ENCODE measurements around the gene TRIM67. TPM values are rescaled to one million over a fixed set of nuclear protein-coding genes. Genes with fewer than 3 reads are reported as not detected.

Gene TRIM67
- total and polyA plus RNA-seq, 2 of the 4 experiments (the other 2 are of a cell fraction): not detected

DNA sequence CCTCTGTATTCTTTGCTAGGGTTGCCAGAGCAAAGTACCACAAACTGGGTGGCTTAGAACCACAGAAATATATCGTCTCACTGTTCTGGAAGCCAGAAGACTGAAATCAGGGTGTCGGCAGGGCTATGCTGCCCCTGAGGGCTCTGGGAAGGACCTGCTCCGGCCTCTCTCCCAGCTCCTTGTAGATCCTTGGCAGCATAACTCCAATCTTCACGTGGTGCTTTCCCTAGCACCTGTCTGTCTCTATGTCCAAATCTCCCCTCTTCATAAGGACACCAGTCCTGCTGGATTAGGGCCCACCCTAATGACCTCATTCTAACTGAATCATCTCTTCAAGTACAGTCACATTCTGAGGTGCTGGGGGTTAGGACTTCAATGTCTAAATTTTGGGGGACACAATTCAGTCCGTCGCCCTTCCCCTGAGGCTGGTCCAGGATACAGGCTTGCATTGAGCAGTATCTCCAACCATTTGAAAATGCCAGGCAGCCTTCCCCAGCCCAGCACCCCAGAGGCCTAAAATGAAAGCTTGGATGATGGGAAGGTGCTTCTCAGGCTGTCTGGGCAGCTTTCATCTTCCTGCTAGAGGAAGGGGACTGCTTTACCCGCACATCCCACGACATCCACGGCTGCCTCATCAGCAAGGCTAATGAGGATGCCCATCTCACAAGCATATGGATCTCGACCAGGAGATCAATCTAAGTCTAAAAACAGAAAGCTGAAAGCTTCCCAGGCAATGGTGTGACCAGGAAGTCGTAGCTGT is 24.7 kb downstream of the TRIM67 start:
- ChIA-PET POLR2A (ENCODE audit: unreplicated experiment) (no interaction called here), CTCF (no interaction called here)
- no peak overlapping the region for H3K18ac ChIP-seq (ENCODE audit: low read depth, low read length)
- H2BK120ac ChIP-seq (ENCODE audit: low read depth, low read length): no peak overlapping the region
- TF ChIP-seq MXI1 (IDR thresholded peaks at IDR 0.05; ENCODE audit: borderline replicate concordance, low read depth, low read length) (no peak), CEBPB (IDR thresholded peaks at IDR 0.05; ENCODE audit: low read depth, low read length) (no peak), POLR2A (IDR thresholded peaks at IDR 0.05; ENCODE audit: low read depth, low read length) (no peak), RAD21 (IDR thresholded peaks at IDR 0.05; ENCODE audit: low read length) (no peak), SMC3 (IDR thresholded peaks at IDR 0.05; ENCODE audit: low read depth, low read length) (no peak), BHLHE40 (IDR thresholded peaks at IDR 0.05; ENCODE audit: low read depth, low read length) (no peak)
- TF ChIP-seq, protein P1, sequence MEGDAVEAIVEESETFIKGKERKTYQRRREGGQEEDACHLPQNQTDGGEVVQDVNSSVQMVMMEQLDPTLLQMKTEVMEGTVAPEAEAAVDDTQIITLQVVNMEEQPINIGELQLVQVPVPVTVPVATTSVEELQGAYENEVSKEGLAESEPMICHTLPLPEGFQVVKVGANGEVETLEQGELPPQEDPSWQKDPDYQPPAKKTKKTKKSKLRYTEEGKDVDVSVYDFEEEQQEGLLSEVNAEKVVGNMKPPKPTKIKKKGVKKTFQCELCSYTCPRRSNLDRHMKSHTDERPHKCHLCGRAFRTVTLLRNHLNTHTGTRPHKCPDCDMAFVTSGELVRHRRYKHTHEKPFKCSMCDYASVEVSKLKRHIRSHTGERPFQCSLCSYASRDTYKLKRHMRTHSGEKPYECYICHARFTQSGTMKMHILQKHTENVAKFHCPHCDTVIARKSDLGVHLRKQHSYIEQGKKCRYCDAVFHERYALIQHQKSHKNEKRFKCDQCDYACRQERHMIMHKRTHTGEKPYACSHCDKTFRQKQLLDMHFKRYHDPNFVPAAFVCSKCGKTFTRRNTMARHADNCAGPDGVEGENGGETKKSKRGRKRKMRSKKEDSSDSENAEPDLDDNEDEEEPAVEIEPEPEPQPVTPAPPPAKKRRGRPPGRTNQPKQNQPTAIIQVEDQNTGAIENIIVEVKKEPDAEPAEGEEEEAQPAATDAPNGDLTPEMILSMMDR (conservative IDR thresholded peaks at IDR 0.05; ENCODE audit: low read depth, low read length): no peak
- TF ChIP-seq, protein P2, sequence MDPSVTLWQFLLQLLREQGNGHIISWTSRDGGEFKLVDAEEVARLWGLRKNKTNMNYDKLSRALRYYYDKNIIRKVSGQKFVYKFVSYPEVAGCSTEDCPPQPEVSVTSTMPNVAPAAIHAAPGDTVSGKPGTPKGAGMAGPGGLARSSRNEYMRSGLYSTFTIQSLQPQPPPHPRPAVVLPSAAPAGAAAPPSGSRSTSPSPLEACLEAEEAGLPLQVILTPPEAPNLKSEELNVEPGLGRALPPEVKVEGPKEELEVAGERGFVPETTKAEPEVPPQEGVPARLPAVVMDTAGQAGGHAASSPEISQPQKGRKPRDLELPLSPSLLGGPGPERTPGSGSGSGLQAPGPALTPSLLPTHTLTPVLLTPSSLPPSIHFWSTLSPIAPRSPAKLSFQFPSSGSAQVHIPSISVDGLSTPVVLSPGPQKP (IDR thresholded peaks at IDR 0.05; ENCODE audit: borderline replicate concordance, low read depth, low read length): no peak
- 43% methylated on average over 2 of the region's 11 CpGs; no CpG with 5 or more reads in 1 of the 2 experiments for WGBS, 2 experiments (ENCODE audit: extremely low coverage in 2 of 2, insufficient read length in 1 of 2)
- no TSS peak for BruUV-seq (replicated peaks)
- no peak overlapping the region for H3K9ac ChIP-seq (ENCODE audit: low read depth, low read length)
- H3K14ac ChIP-seq (replicated peaks; ENCODE audit: low read depth, low read length): no peak overlapping the region
- H2AK5ac ChIP-seq (ENCODE audit: low read depth, low read length): no peak overlapping the region
- H2AFZ ChIP-seq (replicated peaks; ENCODE audit: low read length, poor library complexity): no peak overlapping the region
- no peak overlapping the region for H3K4ac ChIP-seq (ENCODE audit: low read depth, low read length)
- intact Hi-C loops (cut with micrococcal nuclease) (no loop called here), dilution Hi-C loops (cut with HindIII; ENCODE audit: low sequenced_read_pairs, unreplicated experiment) (no loop called here), in situ Hi-C loops (cut with MboI; ENCODE audit: low sequenced_read_pairs) (no loop called here)
- H3K9me1 ChIP-seq (ENCODE audit: insufficient read depth, low read length): no peaks in the 10 kb centered on the region
- no peaks in the 10 kb centered on the region for H3K79me1 ChIP-seq (ENCODE audit: low read depth in 1 of 2, low read length in 2 of 2)
- H2BK5ac ChIP-seq (ENCODE audit: low read depth, low read length, poor library complexity, severe bottlenecking): no peak overlapping the region
- H3K56ac ChIP-seq (ENCODE audit: extremely low read depth, insufficient read depth, low read length): no peak overlapping the region
- H3K23ac ChIP-seq (ENCODE audit: low read depth, low read length): no peak overlapping the region
- no peak overlapping the region for H3K27ac ChIP-seq (ENCODE audit: insufficient read depth, low read length)
- H3K9me3 ChIP-seq (ENCODE audit: control insufficient read depth, insufficient read depth, low read length): no peaks in the 10 kb centered on the region
- DNase-seq: no peak
- no peak overlapping the region for H2AK9ac ChIP-seq (replicated peaks; ENCODE audit: low read depth, low read length, poor library complexity)
- peaks cover 15% of the 10 kb centered on the region for H3K27me3 ChIP-seq (ENCODE audit: control insufficient read depth, insufficient read depth, low read length)
- no peaks in the 10 kb centered on the region for H4K20me1 ChIP-seq (ENCODE audit: insufficient read depth, low read length)
- H3K4me1 ChIP-seq (ENCODE audit: control insufficient read depth, insufficient read depth, low read length): no peaks in the 10 kb centered on the region
- H4K91ac ChIP-seq (ENCODE audit: insufficient read depth, low read depth, low read length): no peak overlapping the region
- H3K36me3 ChIP-seq (ENCODE audit: control insufficient read depth, insufficient read depth, low read length): no peaks in the 10 kb centered on the region
- no peak overlapping the region for H4K5ac ChIP-seq (ENCODE audit: low read depth, low read length)
- H3K4me2 ChIP-seq (ENCODE audit: low read depth, low read length): no peak overlapping the region
- no peak overlapping the region for H3K4me3 ChIP-seq (ENCODE audit: insufficient read depth, low read depth, low read length)
- no peak overlapping the region for H2BK20ac ChIP-seq (ENCODE audit: low read depth, low read length)
- H4K8ac ChIP-seq (ENCODE audit: low read depth in 2 of 2, low read length in 2 of 2): no peak overlapping the region
- H2BK15ac ChIP-seq (ENCODE audit: low read depth, low read length): no peak overlapping the region
- ATAC-seq (ENCODE audit: low read depth): no peak

Measured in IMR-90 (cell line).